ENCODE measurements around the gene EMP2. TPM values are rescaled to one million over a fixed set of nuclear protein-coding genes. Genes with fewer than 3 reads are reported as not detected.

The EMP2 gene
- polyA plus RNA-seq, 1 donor from 2014 or later, result 0.14 TPM

- H3K36me3 ChIP-seq (ENCODE audit: insufficient read depth, low read length), result no peaks in the 10 kb centered on the region
- no peak overlapping the region for H3K27ac ChIP-seq (ENCODE audit: low read length)
- no peak overlapping the region for H3K4me2 ChIP-seq (ENCODE audit: low read length)
- H3K4me3 ChIP-seq (ENCODE audit: low read length), result no peak overlapping the region
- H3K27me3 ChIP-seq (ENCODE audit: insufficient read depth, low read depth, low read length), result no peaks in the 10 kb centered on the region
- H4K20me1 ChIP-seq (ENCODE audit: insufficient read depth), result no peaks in the 10 kb centered on the region
- no peak for TF ChIP-seq REST (IDR thresholded peaks at IDR 0.05; ENCODE audit: borderline replicate concordance)
- no peak for TF ChIP-seq EZH2 (IDR thresholded peaks at IDR 0.05; ENCODE audit: borderline replicate concordance, insufficient read depth, low read length, poor library complexity, severe bottlenecking)
- TF ChIP-seq TAF1 (IDR thresholded peaks at IDR 0.05; ENCODE audit: low read depth), result no peak
- no peak for TF ChIP-seq SMC3 (conservative IDR thresholded peaks at IDR 0.05; ENCODE audit: poor library complexity)
- TF ChIP-seq CTCF (IDR thresholded peaks at IDR 0.05; ENCODE audit: poor library complexity, severe bottlenecking), result no peak
- no peak for TF ChIP-seq POLR2AphosphoS5 (IDR thresholded peaks at IDR 0.05)
- no peak for TF ChIP-seq MXI1 (conservative IDR thresholded peaks at IDR 0.05; ENCODE audit: poor library complexity, severe bottlenecking)
- TF ChIP-seq EP300 (conservative IDR thresholded peaks at IDR 0.05; ENCODE audit: poor library complexity, severe bottlenecking), result no peak
- TF ChIP-seq RAD21 (conservative IDR thresholded peaks at IDR 0.05), result no peak
- H3F3A ChIP-seq (ENCODE audit: insufficient read depth, low read length, poor library complexity, severe bottlenecking), result no peaks in the 10 kb centered on the region
- H2AFZ ChIP-seq (ENCODE audit: low read depth, low read length), result no peak overlapping the region
- H3K9ac ChIP-seq (ENCODE audit: low read length), result no peak overlapping the region
- H3K9me2 ChIP-seq (ENCODE audit: insufficient read depth, low read length), result no peaks in the 10 kb centered on the region
- no peaks in the 10 kb centered on the region for H3K9me3 ChIP-seq (ENCODE audit: low read length)
- no peaks in the 10 kb centered on the region for H3K79me2 ChIP-seq (replicated peaks; ENCODE audit: insufficient read depth, low read length)
Measured at GRCh38 chr16:10525214-10525825, 55.1 kb downstream of the EMP2 start.

DNA sequence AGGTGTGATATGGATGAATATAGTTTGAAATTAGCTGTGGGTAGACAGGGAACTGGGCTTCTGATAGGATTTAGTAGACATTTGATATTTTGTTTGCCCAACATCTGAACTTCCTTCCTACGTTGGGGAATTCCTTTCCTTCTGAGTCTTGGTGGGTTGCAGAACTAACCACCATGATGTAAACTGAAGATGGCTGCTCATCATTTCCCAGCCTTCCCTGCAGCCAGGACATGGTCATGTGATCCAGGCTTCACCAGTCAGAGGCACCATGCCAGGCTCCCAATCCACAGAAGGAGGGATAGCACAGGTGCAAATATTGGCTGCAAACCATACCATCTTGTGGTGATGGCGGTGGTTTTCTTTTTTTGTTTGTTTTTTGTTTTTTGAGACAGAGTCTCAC is 57.4 kb downstream of the EMP2 start:
- no peaks in the 10 kb centered on the region for H3K79me2 ChIP-seq (replicated peaks; ENCODE audit: insufficient read depth, low read length)
- H3F3A ChIP-seq (ENCODE audit: insufficient read depth, low read length, poor library complexity, severe bottlenecking), result no peaks in the 10 kb centered on the region
- H3K9me3 ChIP-seq (ENCODE audit: low read length), result no peaks in the 10 kb centered on the region
- no peak overlapping the region for H3K27ac ChIP-seq (ENCODE audit: low read length)
- H3K4me2 ChIP-seq (ENCODE audit: low read length), result no peak overlapping the region
- no peaks in the 10 kb centered on the region for H3K27me3 ChIP-seq (ENCODE audit: insufficient read depth, low read depth, low read length)
- TF ChIP-seq REST (IDR thresholded peaks at IDR 0.05; ENCODE audit: borderline replicate concordance), result no peak
- TF ChIP-seq TAF1 (IDR thresholded peaks at IDR 0.05; ENCODE audit: low read depth), result no peak
- no peak for TF ChIP-seq POLR2AphosphoS5 (IDR thresholded peaks at IDR 0.05)
- TF ChIP-seq EP300 (conservative IDR thresholded peaks at IDR 0.05; ENCODE audit: poor library complexity, severe bottlenecking), result no peak
- no peak for TF ChIP-seq MXI1 (conservative IDR thresholded peaks at IDR 0.05; ENCODE audit: poor library complexity, severe bottlenecking)
- TF ChIP-seq RAD21 (conservative IDR thresholded peaks at IDR 0.05), result no peak
- TF ChIP-seq CTCF (IDR thresholded peaks at IDR 0.05; ENCODE audit: poor library complexity, severe bottlenecking), result no peak
- TF ChIP-seq EZH2 (IDR thresholded peaks at IDR 0.05; ENCODE audit: borderline replicate concordance, insufficient read depth, low read length, poor library complexity, severe bottlenecking), result no peak
- TF ChIP-seq SMC3 (conservative IDR thresholded peaks at IDR 0.05; ENCODE audit: poor library complexity), result no peak
- no peak overlapping the region for H2AFZ ChIP-seq (ENCODE audit: low read depth, low read length)
- H3K9ac ChIP-seq (ENCODE audit: low read length), result no peak overlapping the region
- no peaks in the 10 kb centered on the region for H3K9me2 ChIP-seq (ENCODE audit: insufficient read depth, low read length)
- no peaks in the 10 kb centered on the region for H3K36me3 ChIP-seq (ENCODE audit: insufficient read depth, low read length)
- H3K4me3 ChIP-seq (ENCODE audit: low read length), result no peak overlapping the region
- H4K20me1 ChIP-seq (ENCODE audit: insufficient read depth), result no peaks in the 10 kb centered on the region

All from neural cell (in vitro differentiated cells).